ENCODE measurements around the gene ATP8A1. TPM values are rescaled to one million over a fixed set of nuclear protein-coding genes. Genes with fewer than 3 reads are reported as not detected.
"Not testable (repeated sequence)": the region's sequence is repeated elsewhere in the genome, so short reads cannot be mapped to it uniquely, and the experiment has no call there.

Gene ATP8A1
- 10.3 and 11.6 TPM in 2 replicates for total RNA-seq (ENCODE audit: low replicate concordance)
- long read RNA-seq, partial matches to known transcripts = 1 of 3 reads
- long read RNA-seq, other reads (novel, unspliced or antisense) = 2 of 3 reads

DNA sequence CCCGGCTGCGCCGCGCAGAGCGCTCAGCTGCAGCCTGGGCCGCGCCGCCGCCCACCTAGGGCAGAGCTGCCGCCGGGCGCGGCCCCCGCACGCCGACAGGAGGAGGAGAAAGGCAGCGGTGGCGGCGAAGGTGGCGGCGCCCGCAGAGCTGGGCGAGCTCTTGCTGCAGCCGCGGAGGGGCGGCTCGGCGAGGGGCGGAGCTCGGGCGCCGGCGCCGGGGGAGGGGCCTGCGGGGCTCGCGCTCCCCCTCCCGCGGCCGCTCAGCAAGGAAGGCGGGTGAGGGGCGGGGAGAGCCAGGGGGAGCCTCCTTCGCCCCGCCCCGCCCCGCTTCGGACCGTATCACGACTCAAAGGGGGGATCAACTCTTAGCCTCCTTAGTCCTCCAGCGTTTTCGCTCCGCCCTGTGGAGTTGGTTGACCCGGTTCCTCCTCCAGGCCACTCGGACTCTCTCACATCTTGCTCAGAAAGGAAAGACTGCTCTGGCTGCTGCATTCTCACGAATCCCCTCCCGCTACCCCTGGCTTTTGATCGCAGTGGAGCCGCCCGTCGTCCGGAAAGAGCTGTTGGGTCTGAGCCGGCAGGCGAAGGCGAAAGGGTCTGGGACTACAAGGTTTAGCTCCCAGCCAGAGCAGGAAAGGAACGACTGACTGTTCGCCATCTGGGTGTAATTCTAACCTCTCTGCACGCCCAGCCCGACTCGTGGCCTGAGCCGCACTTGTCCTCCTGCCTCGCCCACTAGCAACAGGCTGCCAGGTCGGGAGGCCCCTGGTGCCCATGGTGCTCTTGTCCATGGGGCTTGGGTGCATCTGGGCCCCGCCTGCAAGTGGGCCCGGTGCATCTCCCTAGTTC lies at the start of gene ATP8A1:
ATP8A1 (minus strand) TSS at position 162 of the 849 bp plus-strand sequence. CDS start 232 bp downstream, outside the sequence.
- H3K36me3 Mint-ChIP-seq = peaks cover 5% of the 10 kb centered on the region

GRCh38 chr4:42706086-42706485 lies 49.2 kb upstream of the ATP8A1 start:
- Mint-ChIP-seq H3K9me3 (no peaks in the 10 kb centered on the region), H3K27ac (no peak overlapping the region), H3K4me3 (no peak overlapping the region), H3K27me3 (no peaks in the 10 kb centered on the region), H3K36me3 (no peaks in the 10 kb centered on the region), H3K4me1 (ENCODE audit: unreplicated experiment) (peaks cover 25% of the 10 kb centered on the region)
- TF ChIP-seq, protein P1, sequence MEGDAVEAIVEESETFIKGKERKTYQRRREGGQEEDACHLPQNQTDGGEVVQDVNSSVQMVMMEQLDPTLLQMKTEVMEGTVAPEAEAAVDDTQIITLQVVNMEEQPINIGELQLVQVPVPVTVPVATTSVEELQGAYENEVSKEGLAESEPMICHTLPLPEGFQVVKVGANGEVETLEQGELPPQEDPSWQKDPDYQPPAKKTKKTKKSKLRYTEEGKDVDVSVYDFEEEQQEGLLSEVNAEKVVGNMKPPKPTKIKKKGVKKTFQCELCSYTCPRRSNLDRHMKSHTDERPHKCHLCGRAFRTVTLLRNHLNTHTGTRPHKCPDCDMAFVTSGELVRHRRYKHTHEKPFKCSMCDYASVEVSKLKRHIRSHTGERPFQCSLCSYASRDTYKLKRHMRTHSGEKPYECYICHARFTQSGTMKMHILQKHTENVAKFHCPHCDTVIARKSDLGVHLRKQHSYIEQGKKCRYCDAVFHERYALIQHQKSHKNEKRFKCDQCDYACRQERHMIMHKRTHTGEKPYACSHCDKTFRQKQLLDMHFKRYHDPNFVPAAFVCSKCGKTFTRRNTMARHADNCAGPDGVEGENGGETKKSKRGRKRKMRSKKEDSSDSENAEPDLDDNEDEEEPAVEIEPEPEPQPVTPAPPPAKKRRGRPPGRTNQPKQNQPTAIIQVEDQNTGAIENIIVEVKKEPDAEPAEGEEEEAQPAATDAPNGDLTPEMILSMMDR (conservative IDR thresholded peaks at IDR 0.05) = no peak
- no peak for DNase-seq (ENCODE audit: extremely low spot score, unreplicated experiment)

More for the DNA sequence above, at the start of gene ATP8A1:
- DNase-seq (ENCODE audit: extremely low spot score, unreplicated experiment) = peak; percentile 92
- Mint-ChIP-seq H3K4me3 (peak within 1 kb of the TSS; percentile 98), H3K27ac (peak within 1 kb of the TSS; percentile 97), H3K27me3 (peaks cover 10% of the 10 kb centered on the region), H3K9me3 (peaks cover 11% of the 10 kb centered on the region), H3K4me1 (ENCODE audit: unreplicated experiment) (peaks cover 30% of the 10 kb centered on the region)
- TF ChIP-seq, protein P1 (conservative IDR thresholded peaks at IDR 0.05) = peak; percentile 17

GRCh38 chr4:42703813-42704212 lies 46.9 kb upstream of the ATP8A1 start:
- no peaks in the 10 kb centered on the region for H3K36me3 Mint-ChIP-seq
- no peak for DNase-seq (ENCODE audit: extremely low spot score, unreplicated experiment)
- H3K27me3 Mint-ChIP-seq = no peaks in the 10 kb centered on the region
- H3K4me3 Mint-ChIP-seq = no peak overlapping the region
- TF ChIP-seq, protein P1 (conservative IDR thresholded peaks at IDR 0.05) = no peak
- no peak overlapping the region for H3K27ac Mint-ChIP-seq
- H3K4me1 Mint-ChIP-seq (ENCODE audit: unreplicated experiment) = peaks cover 6% of the 10 kb centered on the region
- H3K9me3 Mint-ChIP-seq = no peaks in the 10 kb centered on the region

GRCh38 chr4:42702895-42703294 lies 46.0 kb upstream of the ATP8A1 start:
- Mint-ChIP-seq H3K27me3 (no peaks in the 10 kb centered on the region), H3K4me3 (no peak overlapping the region), H3K9me3 (no peaks in the 10 kb centered on the region), H3K4me1 (ENCODE audit: unreplicated experiment) (no peaks in the 10 kb centered on the region), H3K36me3 (no peaks in the 10 kb centered on the region), H3K27ac (no peak overlapping the region)
- TF ChIP-seq, protein P1 (conservative IDR thresholded peaks at IDR 0.05) = no peak
- no peak for DNase-seq (ENCODE audit: extremely low spot score, unreplicated experiment)

- not testable (repeated sequence) for H3K27ac Mint-ChIP-seq; DNase-seq (ENCODE audit: extremely low spot score, unreplicated experiment); H3K4me1 Mint-ChIP-seq (ENCODE audit: unreplicated experiment); H3K36me3 Mint-ChIP-seq; H3K9me3 Mint-ChIP-seq; H3K27me3 Mint-ChIP-seq; H3K4me3 Mint-ChIP-seq
These were observed 44.9 kb upstream of the ATP8A1 start for GRCh38 chr4:42701780-42702179.

- Mint-ChIP-seq H3K4me3 (no peak overlapping the region), H3K27ac (no peak overlapping the region), H3K4me1 (ENCODE audit: unreplicated experiment) (no peaks in the 10 kb centered on the region), H3K9me3 (no peaks in the 10 kb centered on the region), H3K27me3 (peaks cover 4% of the 10 kb centered on the region), H3K36me3 (no peaks in the 10 kb centered on the region)
- TF ChIP-seq, protein P1 (conservative IDR thresholded peaks at IDR 0.05) = no peak
- no peak for DNase-seq (ENCODE audit: extremely low spot score, unreplicated experiment)
These were observed 33.6 kb upstream of the ATP8A1 start for GRCh38 chr4:42690537-42690936.

All from type B pancreatic cell (in vitro differentiated cells).